Head of caudate nucleus (tissue), 42 donors: ENCODE results near the gene FOXA2.

Source experiments
- DNase-seq, 42 donors: peaks; one replicate each; pipeline versions ENCODE4 v3.0.0 to v3.0.0-alpha.2; 2020 to 2021; ENCODE audit warnings: mixed read lengths in 7 of 42
- intact Hi-C: fragments of 100-400 bp; cut with DNase I; formaldehyde crosslinking; loops from one replicate; pipeline ENCODE4 v1.15.0; 2022

Gene FOXA2

GRCh38 chr20:22575087-22575721, 9.2 kb downstream of the FOXA2 start:
- no peak for DNase-seq
- intact Hi-C loops, result no loop called here

DNA sequence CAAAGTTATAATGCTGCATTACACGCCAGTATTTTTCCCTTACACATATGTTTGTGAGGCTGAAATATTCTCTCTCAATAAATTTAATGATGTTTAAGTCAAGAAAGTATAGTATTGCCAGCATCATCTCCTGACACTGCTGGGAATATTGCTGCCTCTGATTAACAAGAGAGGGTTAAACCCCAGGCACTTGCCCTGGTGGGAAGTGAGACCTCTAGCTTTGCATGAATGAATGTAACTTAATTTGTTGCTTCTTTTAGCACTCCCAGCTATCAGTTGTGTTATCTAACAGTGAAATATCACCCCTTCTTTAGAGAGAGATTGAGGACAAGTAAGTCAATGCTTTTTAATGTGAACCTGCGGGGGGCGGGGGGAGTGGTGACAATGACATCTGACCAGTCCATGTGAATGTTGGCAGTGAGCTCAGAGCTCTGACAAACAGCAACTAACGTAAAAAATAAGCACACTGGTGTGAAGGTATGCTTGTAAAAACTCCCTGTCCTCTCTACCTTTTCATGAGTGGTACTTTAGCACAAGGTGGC, 9.8 kb downstream of the FOXA2 start:
- intact Hi-C loops, result no loop called here

GRCh38 chr20:22572491-22572890, 11.9 kb downstream of the FOXA2 start:
- intact Hi-C loops, result no loop called here
- no peak for DNase-seq

More for the DNA sequence above, 9.8 kb downstream of the FOXA2 start:
- DNase-seq, result no peak

DNA sequence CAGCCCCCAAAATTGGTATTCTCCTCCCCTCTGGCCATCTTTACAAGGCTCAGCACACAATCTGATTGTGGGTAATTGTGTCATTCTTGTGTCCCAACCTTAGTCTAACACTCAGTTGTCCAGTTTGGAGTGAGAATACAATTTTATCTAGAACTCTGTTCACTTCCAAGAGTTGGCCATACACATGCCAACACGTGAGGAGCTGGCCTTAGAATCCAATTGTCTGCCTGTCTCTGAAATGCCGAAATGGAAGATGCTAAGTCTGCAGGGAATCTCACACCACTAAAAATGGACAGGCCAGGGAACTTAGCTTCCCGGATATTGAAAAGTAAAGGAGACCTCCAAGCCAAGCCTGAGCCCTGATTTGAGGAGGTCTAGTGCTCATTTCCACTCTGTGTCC, 12.3 kb downstream of the FOXA2 start:
- DNase-seq, result no peak
- intact Hi-C loops, result no loop called here

GRCh38 chr20:22569353-22569752, 15.0 kb downstream of the FOXA2 start:
- intact Hi-C loops, result no loop called here
- DNase-seq, result no peak

- no peak for DNase-seq
- intact Hi-C loops, result no loop called here
These were observed 15.5 kb downstream of the FOXA2 start for GRCh38 chr20:22568872-22569344.

GRCh38 chr20:22567944-22568871, 16.2 kb downstream of the FOXA2 start:
- DNase-seq, result no peak
- intact Hi-C loops, result no loop called here

DNA sequence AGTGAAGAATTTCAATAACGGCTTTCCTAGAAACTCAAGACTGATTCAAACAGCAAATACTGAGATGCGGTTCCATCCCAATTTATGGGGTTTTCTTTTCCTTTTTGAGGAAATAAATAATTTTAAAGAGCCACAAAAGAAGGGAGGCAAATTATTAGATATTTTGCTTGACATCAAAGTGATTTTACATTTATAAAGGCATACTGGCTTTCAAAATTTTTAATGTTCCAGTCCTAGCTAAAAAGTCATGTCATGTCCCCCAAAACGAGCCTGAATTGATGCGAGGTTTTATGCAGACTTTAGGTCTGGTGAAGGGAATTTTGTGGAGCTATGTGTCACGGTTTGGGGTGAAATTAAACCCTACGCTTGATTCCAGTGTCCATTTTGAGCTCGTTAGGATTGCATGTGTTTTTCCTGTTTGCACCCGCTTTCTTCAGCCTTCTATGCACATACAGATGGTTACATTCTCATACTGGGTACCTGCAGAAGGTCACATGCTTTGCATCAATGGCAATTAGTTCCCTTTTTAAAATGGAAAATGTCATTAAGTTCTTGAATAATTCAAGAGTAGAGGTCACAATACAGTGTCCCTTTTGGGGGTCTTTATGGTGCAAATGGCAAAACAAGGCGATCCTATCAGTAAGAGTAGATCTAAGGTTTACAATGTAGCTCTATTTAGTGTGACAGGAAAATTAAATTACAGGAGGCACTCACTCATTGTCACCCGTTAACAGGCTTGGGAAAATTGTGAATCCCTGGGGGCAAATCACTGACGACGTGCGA, 17.3 kb downstream of the FOXA2 start:
- intact Hi-C loops, result no loop called here

DNA sequence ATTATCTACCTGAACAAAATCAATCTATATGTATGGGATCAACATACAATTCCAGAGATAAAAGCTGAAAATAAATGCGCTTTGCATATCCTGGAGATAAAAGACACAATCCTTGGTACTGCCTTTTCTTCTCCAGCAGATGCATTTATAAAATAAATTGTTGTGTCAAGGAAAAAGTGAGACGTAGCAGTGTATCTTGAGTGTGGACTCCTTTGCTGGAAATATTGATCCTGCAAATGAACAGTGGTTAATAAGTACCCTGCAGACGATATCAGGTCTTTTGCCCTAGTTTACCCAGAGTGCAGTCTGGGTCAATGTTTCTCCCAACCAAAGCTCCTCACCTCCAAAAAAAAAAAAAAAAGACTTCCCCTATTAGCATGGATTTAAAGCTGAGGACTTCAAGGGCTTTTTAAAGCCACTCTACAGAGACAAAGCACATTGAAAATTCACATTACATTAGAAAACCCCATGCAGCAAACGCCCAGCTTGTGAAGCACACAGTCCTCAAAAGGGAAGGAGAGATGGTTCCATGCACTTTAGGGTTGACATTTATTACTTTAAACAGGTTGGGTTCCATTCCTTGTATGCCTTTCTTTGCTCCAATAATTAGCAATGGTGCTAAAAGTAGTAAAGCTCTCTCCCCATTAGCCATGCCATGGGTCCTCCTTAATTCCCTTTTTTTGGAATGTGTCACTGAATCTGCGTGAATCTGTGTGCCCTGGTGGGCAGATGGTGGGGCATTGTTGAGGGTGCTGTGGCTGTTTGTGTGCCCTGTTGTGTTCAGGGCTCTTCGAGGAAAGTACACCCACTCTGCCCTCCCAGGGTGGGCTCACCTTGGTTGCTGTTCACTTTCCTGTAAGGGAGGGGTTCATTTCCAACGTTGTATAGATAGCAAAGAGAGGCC, 21.1 kb downstream of the FOXA2 start:
- DNase-seq, result no peak
- intact Hi-C loops, result no loop called here

More for the DNA sequence above, 17.3 kb downstream of the FOXA2 start:
- DNase-seq, result no peak

DNA sequence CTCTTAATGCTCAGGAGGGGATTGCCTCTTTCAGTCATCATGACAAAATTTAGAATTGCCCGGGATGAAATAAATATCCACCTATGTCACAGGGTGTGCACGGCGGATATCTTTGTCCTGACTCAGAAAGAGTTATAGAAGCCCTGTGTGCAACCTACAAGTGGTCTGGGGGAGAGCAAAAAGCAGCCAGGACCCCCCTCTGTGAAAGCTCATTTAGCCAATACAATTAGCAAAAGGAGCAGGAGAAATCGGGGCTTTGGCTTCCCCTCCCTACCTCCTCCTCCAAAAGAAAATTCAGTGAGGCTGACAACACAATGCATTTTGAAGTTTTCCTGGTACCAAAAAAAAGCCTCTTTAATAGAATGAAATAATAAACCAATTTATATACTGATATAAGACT, 21.8 kb downstream of the FOXA2 start:
- intact Hi-C loops, result no loop called here
- no peak for DNase-seq

GRCh38 chr20:22561965-22562577, 22.3 kb downstream of the FOXA2 start:
- intact Hi-C loops, result no loop called here
- no peak for DNase-seq

- DNase-seq, result no peak
- intact Hi-C loops, result no loop called here
These were observed 23.6 kb downstream of the FOXA2 start for GRCh38 chr20:22560817-22561216.

DNA sequence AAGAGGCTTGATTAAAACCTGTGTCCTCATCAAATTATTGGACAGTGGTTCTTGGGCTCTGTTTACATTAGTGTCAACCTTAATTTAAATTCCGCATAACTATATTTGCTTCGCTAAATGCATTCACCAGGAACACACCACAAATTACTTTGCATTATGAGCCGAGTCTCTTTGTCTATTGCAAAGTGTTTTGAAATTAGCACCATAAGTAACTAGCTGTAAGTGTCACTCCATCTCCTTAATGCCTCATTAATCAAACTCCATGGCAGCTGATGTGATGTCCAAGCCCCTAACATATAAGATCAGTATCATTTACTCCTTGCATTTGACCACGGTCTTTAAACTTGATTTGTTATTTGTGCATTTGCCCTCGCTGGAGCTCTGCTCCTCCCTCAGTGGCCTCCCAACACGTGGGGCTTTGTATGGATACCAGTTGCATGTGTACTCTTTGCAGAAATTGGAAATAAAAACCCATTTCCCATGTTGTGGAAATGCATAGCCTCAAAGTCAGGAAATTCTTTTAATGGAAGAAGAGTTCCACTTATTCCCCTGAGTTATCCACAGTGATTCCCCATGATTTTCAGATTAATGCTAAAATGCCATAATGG, 24.6 kb downstream of the FOXA2 start:
- intact Hi-C loops, result no loop called here
- no peak for DNase-seq

GRCh38 chr20:22557403-22558276, 26.7 kb downstream of the FOXA2 start:
- intact Hi-C loops, result no loop called here
- DNase-seq, result no peak

DNA sequence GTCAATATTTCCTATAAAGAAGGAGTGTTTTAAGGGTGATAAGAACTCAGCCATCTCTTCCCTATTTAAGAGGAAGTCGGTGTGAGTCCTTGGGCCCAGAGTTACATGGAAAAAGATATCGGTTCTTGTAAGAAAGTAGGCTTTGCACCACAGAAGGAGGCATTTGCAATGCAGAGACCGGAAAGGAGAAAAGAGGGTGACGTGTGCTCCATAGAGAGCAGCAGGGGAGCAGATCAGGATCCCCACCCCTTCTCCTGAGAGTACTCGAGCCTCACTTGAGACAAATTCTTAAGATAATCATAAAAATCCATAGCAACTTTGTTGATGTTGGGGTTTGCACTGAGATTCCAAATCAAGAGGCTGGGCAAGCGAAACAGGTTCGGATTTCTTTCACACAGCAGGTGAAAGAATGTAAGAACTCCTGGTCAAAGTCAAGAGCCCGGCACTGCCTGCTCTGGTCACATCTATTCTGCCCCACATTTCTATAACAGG, 27.8 kb downstream of the FOXA2 start:
- DNase-seq, result no peak
- intact Hi-C loops, result no loop called here

GRCh38 chr20:22555791-22556564, 28.4 kb downstream of the FOXA2 start:
- intact Hi-C loops, result no loop called here
- DNase-seq, result no peak
